HG02840 (cell line): ENCODE measurements around the gene DCAF15.
"Not testable (repeated sequence)": the region's sequence is repeated elsewhere in the genome, so short reads cannot be mapped to it uniquely, and the experiment has no call there.

Experiments used
- ATAC-seq: cut with Tn5 transposase; IDR thresholded peaks from one replicate; pipeline ENCODE4 v1.9.1; 2021; ENCODE audit warnings: mild to moderate bottlenecking, moderate library complexity, moderate number of reproducible peaks; ENCODE audit not compliant: unreplicated experiment, low FRiP score

DCAF15 gene

GRCh38 chr19:13958043-13958442, 5.7 kb downstream of the DCAF15 start:
- ATAC-seq: no peak

- no peak for ATAC-seq
These were observed 7.0 kb downstream of the DCAF15 start for GRCh38 chr19:13959141-13959961.

- no peak for ATAC-seq
These were observed 7.9 kb downstream of the DCAF15 start for GRCh38 chr19:13959962-13960862.

- ATAC-seq: no peak
These were observed 8.8 kb downstream of the DCAF15 start for GRCh38 chr19:13960863-13961784.

GRCh38 chr19:13961826-13962698, 9.8 kb downstream of the DCAF15 start:
- ATAC-seq: no peak

- ATAC-seq: no peak
These were observed 10.6 kb downstream of the DCAF15 start for GRCh38 chr19:13962699-13963602.

- ATAC-seq: no peak
These were observed 11.3 kb downstream of the DCAF15 start for GRCh38 chr19:13963603-13964105.

GRCh38 chr19:13964776-13965175, 12.5 kb downstream of the DCAF15 start:
- ATAC-seq: no peak

GRCh38 chr19:13965377-13965896, 13.1 kb downstream of the DCAF15 start:
- no peak for ATAC-seq

- ATAC-seq: no peak
These were observed 13.8 kb downstream of the DCAF15 start for GRCh38 chr19:13965926-13966683.

GRCh38 chr19:13966684-13967128, 14.4 kb downstream of the DCAF15 start:
- ATAC-seq: no peak

GRCh38 chr19:13967206-13967605, 14.9 kb downstream of the DCAF15 start:
- not testable (repeated sequence) for ATAC-seq

- ATAC-seq: no peak
These were observed 16.1 kb downstream of the DCAF15 start for GRCh38 chr19:13968383-13968935.

- ATAC-seq: no peak
These were observed 16.7 kb downstream of the DCAF15 start for GRCh38 chr19:13968999-13969398.

GRCh38 chr19:13969897-13970296, 17.6 kb downstream of the DCAF15 start:
- ATAC-seq: no peak

- not testable (repeated sequence) for ATAC-seq
These were observed 19.6 kb downstream of the DCAF15 start for GRCh38 chr19:13971868-13972267.
